Neural crest cell (in vitro differentiated cells): ENCODE data around the gene MYBL2. TPM values are rescaled to one million over a fixed set of nuclear protein-coding genes. Genes with fewer than 3 reads are reported as not detected.

ENCODE experiments used
- DNase-seq: peaks from one replicate; pipeline ENCODE4 v3.0.0; 2021; ENCODE audit warnings: low read depth, mixed read lengths, low spot score
- H3K27ac Mint-ChIP-seq: one replicate; pipeline ENCODE4 v1.8.0; 2021; ENCODE audit warnings: mild to moderate bottlenecking, mixed read lengths; ENCODE audit not compliant: unreplicated experiment
- H3K27me3 Mint-ChIP-seq: 2 replicates; pipeline ENCODE4 v1.8.0; 2021; ENCODE audit warnings: low read depth, mild to moderate bottlenecking, mixed read lengths
- H3K36me3 Mint-ChIP-seq: 2 replicates; pipeline ENCODE4 v1.8.0; 2021; ENCODE audit warnings: low read depth, mild to moderate bottlenecking, mixed read lengths
- H3K4me1 Mint-ChIP-seq: 2 replicates; pipeline ENCODE4 v1.8.0; 2021; ENCODE audit warnings: mixed read lengths
- H3K4me3 Mint-ChIP-seq: one replicate; pipeline ENCODE4 v1.8.0; 2021; ENCODE audit warnings: mild to moderate bottlenecking, mixed read lengths
- H3K9me3 Mint-ChIP-seq: 2 replicates; pipeline ENCODE4 v1.8.0; 2021; ENCODE audit warnings: mixed read lengths
- CTCF ChIP-seq: fragments of 200-600 bp; sonication (generic); conservative IDR thresholded peaks from 2 replicates; pipeline ENCODE4 v1.5.0; 2021; ENCODE audit warnings: antibody characterized with exemption, mild to moderate bottlenecking
- total RNA-seq: library from RNA; stranded (reverse); gene quantifications from 2 replicates; pipeline ENCODE4 v1.2.1, GENCODE V29; 2021

The MYBL2 gene
- total RNA-seq, 1 donor from 2014 or later = 124 TPM

- H3K4me1 Mint-ChIP-seq = peaks cover 6% of the 10 kb centered on the region
- DNase-seq = no peak
These were observed 3.8 kb upstream of the MYBL2 start for GRCh38 chr20:43662943-43663655.

GRCh38 chr20:43665466-43666176 lies 1.3 kb upstream of the MYBL2 start:
- H3K36me3 Mint-ChIP-seq = no peaks in the 10 kb centered on the region
- no peaks in the 10 kb centered on the region for H3K9me3 Mint-ChIP-seq
- peaks cover 6% of the 10 kb centered on the region for H3K4me1 Mint-ChIP-seq
- TF ChIP-seq CTCF = no peak
- peaks cover 18% of the 10 kb centered on the region for H3K27me3 Mint-ChIP-seq
- peak overlapping the region; percentile 80 for H3K4me3 Mint-ChIP-seq
- no peak overlapping the region for H3K27ac Mint-ChIP-seq
- no peak for DNase-seq

More at GRCh38 chr20:43662943-43663655, 3.8 kb upstream of the MYBL2 start:
- H3K36me3 Mint-ChIP-seq = no peaks in the 10 kb centered on the region
- no peak for TF ChIP-seq CTCF
- H3K4me3 Mint-ChIP-seq = no peak overlapping the region
- no peaks in the 10 kb centered on the region for H3K9me3 Mint-ChIP-seq
- H3K27ac Mint-ChIP-seq = no peak overlapping the region
- H3K27me3 Mint-ChIP-seq = peaks cover 18% of the 10 kb centered on the region

GRCh38 chr20:43667341-43668132 lies 623 bp downstream of the MYBL2 start:
- H3K27ac Mint-ChIP-seq = peak overlapping the region; percentile 81
- H3K9me3 Mint-ChIP-seq = no peaks in the 10 kb centered on the region
- peaks cover 18% of the 10 kb centered on the region for H3K27me3 Mint-ChIP-seq
- H3K4me1 Mint-ChIP-seq = peaks cover 6% of the 10 kb centered on the region
- H3K4me3 Mint-ChIP-seq = peak overlapping the region; percentile 87
- peak; percentile 25 for DNase-seq
- H3K36me3 Mint-ChIP-seq = no peaks in the 10 kb centered on the region
- TF ChIP-seq CTCF = no peak

GRCh38 chr20:43669332-43669731 lies 2.4 kb downstream of the MYBL2 start:
- DNase-seq = no peak
- Mint-ChIP-seq H3K27me3 (peaks cover 12% of the 10 kb centered on the region), H3K4me3 (peak overlapping the region; percentile 87), H3K27ac (peak overlapping the region; percentile 57), H3K9me3 (no peaks in the 10 kb centered on the region), H3K36me3 (peaks cover 3% of the 10 kb centered on the region), H3K4me1 (peaks cover 6% of the 10 kb centered on the region)
- TF ChIP-seq CTCF = no peak

- Mint-ChIP-seq H3K27ac (no peak overlapping the region), H3K27me3 (peaks cover 5% of the 10 kb centered on the region), H3K36me3 (peaks cover 3% of the 10 kb centered on the region), H3K4me1 (peaks cover 6% of the 10 kb centered on the region), H3K9me3 (no peaks in the 10 kb centered on the region), H3K4me3 (peak overlapping the region; percentile 50)
- DNase-seq = no peak
- no peak for TF ChIP-seq CTCF
These were observed 3.5 kb downstream of the MYBL2 start for GRCh38 chr20:43670423-43670822.
